Parathyroid adenoma (tissue), 2 donors: Measurements from ENCODE around the gene LHX1.

Experiments
- H2AFZ ChIP-seq: fragments of 300-600 bp; sonication (generic); one replicate; pipeline ENCODE4 v1.7.0; 2017; ENCODE audit warnings: antibody characterized with exemption, mild to moderate bottlenecking
- H3K27ac ChIP-seq: fragments of 300-600 bp; sonication (generic); one replicate; pipeline ENCODE4 v1.7.0; 2017
- H3K27me3 ChIP-seq: fragments of 300-600 bp; sonication (generic); one replicate; pipeline ENCODE4 v1.7.0; 2017; ENCODE audit warnings: low read length; ENCODE audit not compliant: control insufficient read depth, insufficient read depth
- H3K36me3 ChIP-seq: fragments of 300-600 bp; sonication (generic); one replicate; pipeline ENCODE4 v1.7.0; 2017; ENCODE audit warnings: low read length; ENCODE audit not compliant: control insufficient read depth, insufficient read depth
- H3K4me1 ChIP-seq: fragments of 300-600 bp; sonication (generic); one replicate; pipeline ENCODE4 v1.7.0; 2017; ENCODE audit warnings: control low read depth
- H3K4me2 ChIP-seq: fragments of 300-600 bp; sonication (generic); one replicate; pipeline ENCODE4 v1.7.0; 2017; ENCODE audit warnings: low read length
- H3K4me3 ChIP-seq: fragments of 300-600 bp; sonication (generic); one replicate; pipeline ENCODE4 v1.7.0; 2017; ENCODE audit warnings: low read depth, low read length
- H3K79me2 ChIP-seq: fragments of 300-600 bp; sonication (generic); one replicate; pipeline ENCODE4 v1.7.0; 2017; ENCODE audit warnings: control low read depth
- H3K9ac ChIP-seq: fragments of 300-600 bp; sonication (generic); one replicate; pipeline ENCODE4 v1.7.0; 2017; ENCODE audit warnings: mild to moderate bottlenecking
- H3K9me3 ChIP-seq: fragments of 300-600 bp; sonication (generic); one replicate; pipeline ENCODE4 v1.7.0; 2017; ENCODE audit warnings: low read length; ENCODE audit not compliant: control insufficient read depth
- TF ChIP-seq, protein P1 (sequence below): fragments of 300-600 bp; sonication (generic); IDR thresholded peaks from one replicate; pipeline ENCODE4 v1.7.0; 2017; ENCODE audit warnings: antibody characterized with exemption, mild to moderate bottlenecking
- donor health status: primary hyperparathyroidism.

LHX1 gene

GRCh38 chr17:36975922-36976515 lies 38.7 kb downstream of the LHX1 start:
- Histone ChIP-seq H3K79me2 (no peaks in the 10 kb centered on the region), H3K4me3 (no peak overlapping the region), H3K9me3 (no peaks in the 10 kb centered on the region), H3K36me3 (no peaks in the 10 kb centered on the region), H3K27me3 (no peaks in the 10 kb centered on the region), H3K4me1 (no peaks in the 10 kb centered on the region), H3K27ac (no peak overlapping the region), H3K9ac (no peak overlapping the region), H2AFZ (no peak overlapping the region), H3K4me2 (no peak overlapping the region)
- TF ChIP-seq, protein P1, sequence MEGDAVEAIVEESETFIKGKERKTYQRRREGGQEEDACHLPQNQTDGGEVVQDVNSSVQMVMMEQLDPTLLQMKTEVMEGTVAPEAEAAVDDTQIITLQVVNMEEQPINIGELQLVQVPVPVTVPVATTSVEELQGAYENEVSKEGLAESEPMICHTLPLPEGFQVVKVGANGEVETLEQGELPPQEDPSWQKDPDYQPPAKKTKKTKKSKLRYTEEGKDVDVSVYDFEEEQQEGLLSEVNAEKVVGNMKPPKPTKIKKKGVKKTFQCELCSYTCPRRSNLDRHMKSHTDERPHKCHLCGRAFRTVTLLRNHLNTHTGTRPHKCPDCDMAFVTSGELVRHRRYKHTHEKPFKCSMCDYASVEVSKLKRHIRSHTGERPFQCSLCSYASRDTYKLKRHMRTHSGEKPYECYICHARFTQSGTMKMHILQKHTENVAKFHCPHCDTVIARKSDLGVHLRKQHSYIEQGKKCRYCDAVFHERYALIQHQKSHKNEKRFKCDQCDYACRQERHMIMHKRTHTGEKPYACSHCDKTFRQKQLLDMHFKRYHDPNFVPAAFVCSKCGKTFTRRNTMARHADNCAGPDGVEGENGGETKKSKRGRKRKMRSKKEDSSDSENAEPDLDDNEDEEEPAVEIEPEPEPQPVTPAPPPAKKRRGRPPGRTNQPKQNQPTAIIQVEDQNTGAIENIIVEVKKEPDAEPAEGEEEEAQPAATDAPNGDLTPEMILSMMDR: no peak

- Histone ChIP-seq H3K79me2 (no peaks in the 10 kb centered on the region), H2AFZ (no peak overlapping the region), H3K9ac (no peak overlapping the region), H3K9me3 (no peaks in the 10 kb centered on the region), H3K27ac (no peak overlapping the region), H3K4me2 (no peak overlapping the region), H3K4me3 (no peak overlapping the region), H3K4me1 (no peaks in the 10 kb centered on the region), H3K36me3 (no peaks in the 10 kb centered on the region), H3K27me3 (no peaks in the 10 kb centered on the region)
- TF ChIP-seq, protein P1: no peak
These were observed 39.8 kb downstream of the LHX1 start for GRCh38 chr17:36977066-36977465.

DNA sequence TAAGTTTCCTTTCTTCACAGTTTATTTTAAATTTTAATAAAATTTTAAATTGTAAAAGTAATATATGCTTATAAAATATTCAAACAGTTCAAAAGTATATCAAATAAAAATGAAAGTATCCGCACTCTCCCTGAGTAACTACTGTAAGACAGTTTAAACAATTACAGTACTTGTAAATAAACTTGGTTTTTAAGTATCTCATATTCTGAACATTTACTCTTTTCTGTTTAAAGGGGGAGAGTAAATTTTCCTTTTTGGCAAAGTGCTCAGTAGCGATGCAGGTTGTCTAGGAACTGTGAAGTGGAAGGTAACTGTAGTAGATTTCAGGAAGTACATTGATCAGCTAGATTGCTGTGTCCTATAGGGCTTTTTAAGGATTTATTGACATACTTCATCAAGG lies 40.3 kb downstream of the LHX1 start:
- Histone ChIP-seq H2AFZ (no peak overlapping the region), H3K4me2 (no peak overlapping the region), H3K27ac (no peak overlapping the region), H3K79me2 (peaks cover 3% of the 10 kb centered on the region), H3K9ac (no peak overlapping the region), H3K4me1 (no peaks in the 10 kb centered on the region), H3K27me3 (no peaks in the 10 kb centered on the region), H3K4me3 (no peak overlapping the region), H3K36me3 (no peaks in the 10 kb centered on the region), H3K9me3 (no peaks in the 10 kb centered on the region)
- TF ChIP-seq, protein P1: no peak

DNA sequence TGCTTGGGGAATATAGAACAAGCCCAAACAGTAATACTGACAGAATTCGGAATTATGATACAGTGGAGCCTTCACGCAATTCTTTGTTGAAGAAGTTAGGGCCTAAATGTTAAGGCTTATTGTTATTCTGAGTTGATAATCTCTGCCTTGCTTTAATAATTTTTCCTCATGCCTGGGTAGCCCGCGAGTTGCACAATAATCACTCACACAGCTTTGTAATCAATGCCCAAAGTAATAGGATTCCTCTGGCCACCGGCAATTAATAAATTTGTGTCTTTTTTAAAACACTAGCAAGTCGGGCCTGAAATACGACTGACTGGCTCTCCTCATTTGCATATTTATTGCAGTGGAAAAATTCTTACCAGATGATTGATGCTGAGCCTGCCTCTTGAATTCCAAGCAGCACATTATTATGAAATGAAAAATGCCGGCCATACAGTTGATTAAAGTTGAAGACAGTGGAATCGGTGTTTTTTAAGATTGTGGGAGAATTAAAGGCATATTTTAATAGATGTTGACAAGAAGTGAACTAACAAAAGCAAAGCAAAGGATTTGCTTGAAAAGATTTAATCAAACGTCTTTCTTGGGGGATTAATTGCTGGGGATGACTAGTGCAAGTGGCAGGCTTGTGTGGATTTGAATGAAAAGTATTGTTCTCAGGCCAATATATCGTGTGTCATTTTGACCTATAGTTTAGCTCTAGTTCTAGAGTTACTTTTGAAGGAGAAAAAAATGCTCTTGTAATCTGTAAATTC lies 41.7 kb downstream of the LHX1 start:
- Histone ChIP-seq H3K9ac (no peak overlapping the region), H3K27me3 (no peaks in the 10 kb centered on the region), H3K36me3 (no peaks in the 10 kb centered on the region), H3K4me3 (no peak overlapping the region), H3K9me3 (no peaks in the 10 kb centered on the region), H3K79me2 (peaks cover 7% of the 10 kb centered on the region), H3K4me2 (no peak overlapping the region), H2AFZ (no peak overlapping the region), H3K4me1 (no peaks in the 10 kb centered on the region), H3K27ac (no peak overlapping the region)
- TF ChIP-seq, protein P1: no peak

DNA sequence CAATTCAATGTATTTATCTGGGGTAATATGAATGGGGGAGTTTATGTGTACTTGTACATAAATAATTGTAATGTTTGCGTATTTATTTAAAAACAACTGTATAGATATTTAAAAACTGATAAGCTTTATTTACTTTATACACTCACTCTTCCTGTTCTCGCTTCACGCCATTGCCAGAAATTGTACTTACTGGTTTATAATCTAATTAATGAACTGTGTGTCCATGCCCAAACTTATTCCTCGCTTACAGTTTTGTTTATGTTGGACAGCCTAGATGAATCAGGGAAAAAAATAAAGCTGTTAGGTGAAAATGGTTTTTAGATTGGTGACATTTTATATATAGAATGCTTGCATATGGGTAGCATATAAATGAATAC lies 42.3 kb downstream of the LHX1 start:
- Histone ChIP-seq H3K4me3 (no peak overlapping the region), H3K27me3 (no peaks in the 10 kb centered on the region), H2AFZ (no peak overlapping the region), H3K9me3 (no peaks in the 10 kb centered on the region), H3K4me2 (no peak overlapping the region), H3K36me3 (no peaks in the 10 kb centered on the region), H3K27ac (no peak overlapping the region), H3K4me1 (no peaks in the 10 kb centered on the region), H3K79me2 (peaks cover 11% of the 10 kb centered on the region), H3K9ac (no peak overlapping the region)
- TF ChIP-seq, protein P1: no peak
